ENCODE measurements around the gene SH3TC1. TPM values are rescaled to one million over a fixed set of nuclear protein-coding genes. Genes with fewer than 3 reads are reported as not detected.

The SH3TC1 gene
- total RNA-seq, 1 donor from 2014 or later = 50.6 TPM

DNA sequence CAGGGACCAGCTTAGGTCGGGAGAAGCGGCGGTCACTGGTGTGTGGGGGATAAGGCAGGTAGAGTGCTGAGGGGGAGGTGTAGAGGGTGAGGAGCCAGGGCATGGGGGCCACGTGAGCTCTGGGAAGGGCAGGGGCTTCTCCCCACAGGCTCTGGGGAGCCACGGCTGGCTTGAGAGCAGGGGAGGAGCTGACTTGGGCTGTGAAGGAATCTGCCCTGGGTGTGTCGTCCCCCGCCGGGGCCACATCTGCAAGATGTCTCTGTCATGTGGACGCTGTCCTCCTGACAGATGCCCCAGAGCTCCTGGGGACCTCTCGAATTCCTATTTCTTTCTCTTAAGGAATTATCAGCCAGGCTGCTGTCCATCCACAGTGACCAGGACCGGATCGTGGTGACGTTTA lies 15.0 kb downstream of the SH3TC1 start:
- no peaks in the 10 kb centered on the region for H3K36me3 ChIP-seq

DNA sequence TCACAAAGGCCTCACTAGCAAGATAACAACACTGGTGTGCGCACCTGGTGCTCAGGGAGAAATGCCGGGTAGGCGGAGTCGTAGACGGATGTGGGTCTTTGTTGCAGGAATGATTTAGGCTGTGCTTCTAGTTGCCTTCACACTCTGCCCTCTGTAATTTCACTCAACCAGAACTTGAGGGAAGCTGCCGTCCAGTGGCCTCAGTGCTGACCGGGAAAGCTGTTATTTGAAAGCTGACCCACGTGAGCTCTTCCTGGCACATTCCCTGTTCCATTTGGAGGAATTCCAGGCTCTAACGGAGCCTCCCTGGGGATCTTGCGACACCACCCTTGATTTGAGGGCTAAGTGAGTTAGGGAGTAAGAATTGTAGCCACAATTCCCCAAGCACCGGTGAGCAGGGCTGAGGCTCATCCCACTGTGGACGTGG lies 15.9 kb downstream of the SH3TC1 start:
- H3K4me3 ChIP-seq = no peak overlapping the region
- no peaks in the 10 kb centered on the region for H3K9me3 ChIP-seq
- TF ChIP-seq, protein P1, sequence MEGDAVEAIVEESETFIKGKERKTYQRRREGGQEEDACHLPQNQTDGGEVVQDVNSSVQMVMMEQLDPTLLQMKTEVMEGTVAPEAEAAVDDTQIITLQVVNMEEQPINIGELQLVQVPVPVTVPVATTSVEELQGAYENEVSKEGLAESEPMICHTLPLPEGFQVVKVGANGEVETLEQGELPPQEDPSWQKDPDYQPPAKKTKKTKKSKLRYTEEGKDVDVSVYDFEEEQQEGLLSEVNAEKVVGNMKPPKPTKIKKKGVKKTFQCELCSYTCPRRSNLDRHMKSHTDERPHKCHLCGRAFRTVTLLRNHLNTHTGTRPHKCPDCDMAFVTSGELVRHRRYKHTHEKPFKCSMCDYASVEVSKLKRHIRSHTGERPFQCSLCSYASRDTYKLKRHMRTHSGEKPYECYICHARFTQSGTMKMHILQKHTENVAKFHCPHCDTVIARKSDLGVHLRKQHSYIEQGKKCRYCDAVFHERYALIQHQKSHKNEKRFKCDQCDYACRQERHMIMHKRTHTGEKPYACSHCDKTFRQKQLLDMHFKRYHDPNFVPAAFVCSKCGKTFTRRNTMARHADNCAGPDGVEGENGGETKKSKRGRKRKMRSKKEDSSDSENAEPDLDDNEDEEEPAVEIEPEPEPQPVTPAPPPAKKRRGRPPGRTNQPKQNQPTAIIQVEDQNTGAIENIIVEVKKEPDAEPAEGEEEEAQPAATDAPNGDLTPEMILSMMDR (IDR thresholded peaks at IDR 0.05) = no peak
- TF ChIP-seq POLR2AphosphoS5 (IDR thresholded peaks at IDR 0.05; ENCODE audit: insufficient read depth in 1 of 2, low read depth in 1 of 2) = peak in 1 of 2 donors; percentile 20
- no peak for TF ChIP-seq POLR2A (IDR thresholded peaks at IDR 0.05)
- H3K4me1 ChIP-seq = no peaks in the 10 kb centered on the region
- H3K27me3 ChIP-seq = no peaks in the 10 kb centered on the region
- intact Hi-C loops (cut with DNase I) = no loop called here
- DNase-seq (ENCODE audit: extremely low spot score in 2 of 2) = no peak
- H3K36me3 ChIP-seq = no peaks in the 10 kb centered on the region
- no peak overlapping the region for H3K27ac ChIP-seq

More for the DNA sequence above, 15.0 kb downstream of the SH3TC1 start:
- no peak for DNase-seq (ENCODE audit: extremely low spot score in 2 of 2)
- no peak for TF ChIP-seq POLR2AphosphoS5 (IDR thresholded peaks at IDR 0.05; ENCODE audit: insufficient read depth in 1 of 2, low read depth in 1 of 2)
- TF ChIP-seq, protein P1 (IDR thresholded peaks at IDR 0.05) = no peak
- no peak for TF ChIP-seq POLR2A (IDR thresholded peaks at IDR 0.05)
- Histone ChIP-seq H3K27me3 (no peaks in the 10 kb centered on the region), H3K9me3 (no peaks in the 10 kb centered on the region), H3K4me1 (no peaks in the 10 kb centered on the region), H3K27ac (no peak overlapping the region), H3K4me3 (no peak overlapping the region)
- intact Hi-C loops (cut with DNase I) = no loop called here

DNA sequence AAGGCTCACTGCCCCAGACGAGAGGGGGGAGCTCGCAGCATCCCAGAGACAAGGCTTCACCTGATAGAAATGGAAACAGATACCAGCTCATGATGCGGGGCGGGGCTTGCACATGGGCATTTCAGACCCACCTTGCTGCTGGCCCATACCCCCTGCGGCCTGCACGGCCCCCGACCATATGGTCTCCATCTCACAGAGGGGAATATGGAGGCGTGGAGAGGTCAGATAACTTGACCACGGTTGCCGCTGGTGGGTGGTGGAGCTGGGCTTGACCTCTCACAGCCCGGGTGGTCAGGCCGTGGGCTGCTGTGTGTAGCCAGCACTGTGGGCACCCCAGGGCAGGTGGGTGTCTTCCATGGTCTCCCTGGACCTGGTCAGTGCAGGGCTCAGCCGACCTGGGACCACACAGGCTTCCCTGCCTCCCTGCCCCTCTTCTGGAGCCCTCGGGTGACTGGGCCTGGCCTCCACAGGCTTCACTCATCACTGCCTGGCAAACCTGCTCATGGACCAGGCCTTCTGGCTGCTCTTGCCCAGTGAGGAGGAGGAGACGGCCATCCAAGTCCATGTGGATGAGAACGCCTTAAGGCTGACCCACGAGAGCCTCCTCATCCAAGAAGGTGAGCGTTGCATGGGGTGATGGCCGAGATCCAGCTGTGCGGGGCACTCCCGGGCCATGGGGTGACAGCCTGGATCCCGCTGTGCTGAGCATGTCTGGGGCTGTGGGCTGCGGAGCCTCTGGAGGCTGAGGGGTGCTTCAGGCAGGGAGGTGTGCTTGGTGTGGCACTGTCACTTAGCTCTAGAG lies 16.8 kb downstream of the SH3TC1 start:
- Histone ChIP-seq H3K4me3 (no peak overlapping the region), H3K27me3 (no peaks in the 10 kb centered on the region), H3K4me1 (no peaks in the 10 kb centered on the region), H3K9me3 (no peaks in the 10 kb centered on the region), H3K36me3 (no peaks in the 10 kb centered on the region), H3K27ac (no peak overlapping the region)
- intact Hi-C loops (cut with DNase I) = no loop called here
- no peak for TF ChIP-seq POLR2AphosphoS5 (IDR thresholded peaks at IDR 0.05; ENCODE audit: insufficient read depth in 1 of 2, low read depth in 1 of 2)
- TF ChIP-seq, protein P1 (IDR thresholded peaks at IDR 0.05) = no peak
- no peak for TF ChIP-seq POLR2A (IDR thresholded peaks at IDR 0.05)
- no peak for DNase-seq (ENCODE audit: extremely low spot score in 2 of 2)

DNA sequence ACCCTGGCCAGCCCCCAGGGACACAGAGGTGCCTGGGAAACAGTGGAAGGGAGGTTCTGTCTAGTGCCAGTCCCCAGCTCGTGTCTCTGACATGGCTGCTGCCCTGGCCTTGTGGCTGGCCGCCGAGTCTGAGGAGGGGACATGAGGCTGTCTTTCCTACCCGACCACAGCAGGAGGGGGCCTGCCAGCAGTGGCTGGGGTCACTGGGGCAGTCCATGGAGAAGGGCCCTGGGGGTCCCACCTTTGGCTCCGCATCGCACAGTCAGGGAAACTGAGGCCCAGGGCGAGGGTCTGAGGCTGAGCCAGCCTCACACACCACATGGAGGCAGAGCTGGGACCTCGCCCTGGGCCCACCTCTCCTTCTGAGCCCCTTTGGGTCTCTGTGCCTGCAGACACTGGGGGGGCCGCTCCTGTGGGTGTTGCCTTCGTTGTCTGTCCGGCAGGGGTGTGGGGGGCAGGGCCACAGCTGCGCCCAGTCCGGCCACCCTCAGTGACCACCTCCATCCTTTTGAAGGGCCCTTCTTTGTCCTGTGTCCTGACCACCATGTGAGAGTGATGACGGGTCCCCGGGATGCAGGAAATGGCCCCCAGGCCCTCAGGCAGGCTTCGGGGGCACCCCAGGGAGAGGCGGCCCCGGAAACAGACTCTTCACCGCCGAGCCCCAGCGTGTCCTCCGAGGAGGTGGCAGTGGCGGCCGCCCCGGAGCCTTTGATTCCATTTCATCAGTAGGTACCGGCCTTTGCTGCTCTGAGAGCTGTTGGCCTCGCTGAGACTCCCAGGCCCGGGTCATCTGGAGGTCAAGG lies 17.6 kb downstream of the SH3TC1 start:
- Histone ChIP-seq H3K36me3 (no peaks in the 10 kb centered on the region), H3K4me1 (peaks cover under 1% of the 10 kb centered on the region), H3K4me3 (no peak overlapping the region), H3K9me3 (no peaks in the 10 kb centered on the region), H3K27ac (no peak overlapping the region), H3K27me3 (no peaks in the 10 kb centered on the region)
- DNase-seq (ENCODE audit: extremely low spot score in 2 of 2) = no peak
- TF ChIP-seq, protein P1 (IDR thresholded peaks at IDR 0.05) = no peak
- TF ChIP-seq POLR2AphosphoS5 (IDR thresholded peaks at IDR 0.05; ENCODE audit: insufficient read depth in 1 of 2, low read depth in 1 of 2) (no peak), POLR2A (IDR thresholded peaks at IDR 0.05) (no peak)
- intact Hi-C loops (cut with DNase I) = no loop called here

DNA sequence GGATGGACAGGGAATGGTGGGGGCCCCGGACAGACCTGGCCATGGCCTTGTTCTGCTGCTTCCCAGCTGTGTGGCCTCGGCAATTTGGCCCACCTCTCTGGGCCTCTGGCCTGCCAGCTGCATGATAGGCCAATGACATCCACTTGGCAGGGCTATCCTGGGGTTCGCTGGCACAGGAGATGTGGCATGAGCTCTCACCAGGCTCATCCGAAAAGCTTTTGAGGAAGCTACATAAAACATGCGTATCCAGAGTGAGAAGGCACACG lies 18.1 kb downstream of the SH3TC1 start:
- no peak for DNase-seq (ENCODE audit: extremely low spot score in 2 of 2)
- Histone ChIP-seq H3K9me3 (no peaks in the 10 kb centered on the region), H3K27me3 (no peaks in the 10 kb centered on the region), H3K36me3 (no peaks in the 10 kb centered on the region), H3K4me1 (peaks cover 6% of the 10 kb centered on the region), H3K27ac (no peak overlapping the region), H3K4me3 (no peak overlapping the region)
- TF ChIP-seq POLR2AphosphoS5 (IDR thresholded peaks at IDR 0.05; ENCODE audit: insufficient read depth in 1 of 2, low read depth in 1 of 2) (no peak), POLR2A (IDR thresholded peaks at IDR 0.05) (no peak)
- TF ChIP-seq, protein P1 (IDR thresholded peaks at IDR 0.05) = no peak
- intact Hi-C loops (cut with DNase I) = no loop called here

Measured in vagina (tissue), 2 donors.